Adipocyte (in vitro differentiated cells): Measurements from ENCODE around the gene RPL10.
"Not testable (repeated sequence)": the region's sequence is repeated elsewhere in the genome, so short reads cannot be mapped to it uniquely, and the experiment has no call there.

Experiments
- DNase-seq: peaks from one replicate; pipeline ENCODE4 v3.0.0-alpha.2; 2015; ENCODE audit warnings: low read depth
- H3K27me3 ChIP-seq: replicated peaks from 2 replicates; pipeline ENCODE4 v1.7.0; 2013; ENCODE audit warnings: mild to moderate bottlenecking, low read length, moderate library complexity; ENCODE audit not compliant: control insufficient read depth, insufficient read depth
- H3K36me3 ChIP-seq: 2 replicates; pipeline ENCODE4 v1.7.0; 2013; ENCODE audit warnings: low read length, mild to moderate bottlenecking, moderate library complexity; ENCODE audit not compliant: control insufficient read depth, insufficient read depth, severe bottlenecking
- H3K4me1 ChIP-seq: 2 replicates; pipeline ENCODE4 v1.7.0; 2013; ENCODE audit warnings: mild to moderate bottlenecking, low read length, moderate library complexity; ENCODE audit not compliant: control insufficient read depth, insufficient read depth
- H3K4me3 ChIP-seq: 2 replicates; pipeline ENCODE4 v1.7.0; 2013; ENCODE audit warnings: mild to moderate bottlenecking, low read length, moderate library complexity
- H3K9ac ChIP-seq: 2 replicates; pipeline ENCODE4 v1.7.0; 2013; ENCODE audit warnings: mild to moderate bottlenecking, low read length, moderate library complexity
- H3K9me3 ChIP-seq: 2 replicates; pipeline ENCODE4 v1.7.0; 2013; ENCODE audit warnings: mild to moderate bottlenecking, low read length, moderate library complexity; ENCODE audit not compliant: control insufficient read depth

The RPL10 gene

DNA sequence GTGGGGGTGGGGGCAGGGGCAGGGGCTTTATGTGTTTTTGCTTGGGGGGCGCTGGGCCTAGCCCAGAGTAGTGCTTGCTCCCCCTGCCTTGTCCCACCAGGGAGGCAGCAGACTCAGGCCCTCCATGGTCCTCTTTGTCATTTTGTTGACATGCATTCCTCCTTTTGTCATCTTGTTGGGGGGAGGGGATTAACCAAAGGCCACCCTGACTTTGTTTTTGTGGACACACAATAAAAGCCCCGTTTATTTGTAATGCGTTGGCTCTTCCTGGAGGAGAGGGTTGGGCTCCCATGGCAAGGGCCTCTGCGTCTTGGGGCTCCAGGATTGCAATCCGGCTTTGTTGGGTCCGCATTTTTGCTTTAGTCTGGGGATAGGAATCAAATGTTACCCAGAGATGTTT, 16.9 kb upstream of the RPL10 start:
- Histone ChIP-seq H3K9me3 (no peaks in the 10 kb centered on the region), H3K27me3 (no peaks in the 10 kb centered on the region), H3K36me3 (peaks cover 2% of the 10 kb centered on the region), H3K9ac (no peak overlapping the region), H3K4me1 (peaks cover 10% of the 10 kb centered on the region), H3K4me3 (no peak overlapping the region)
- DNase-seq, result no peak

DNA sequence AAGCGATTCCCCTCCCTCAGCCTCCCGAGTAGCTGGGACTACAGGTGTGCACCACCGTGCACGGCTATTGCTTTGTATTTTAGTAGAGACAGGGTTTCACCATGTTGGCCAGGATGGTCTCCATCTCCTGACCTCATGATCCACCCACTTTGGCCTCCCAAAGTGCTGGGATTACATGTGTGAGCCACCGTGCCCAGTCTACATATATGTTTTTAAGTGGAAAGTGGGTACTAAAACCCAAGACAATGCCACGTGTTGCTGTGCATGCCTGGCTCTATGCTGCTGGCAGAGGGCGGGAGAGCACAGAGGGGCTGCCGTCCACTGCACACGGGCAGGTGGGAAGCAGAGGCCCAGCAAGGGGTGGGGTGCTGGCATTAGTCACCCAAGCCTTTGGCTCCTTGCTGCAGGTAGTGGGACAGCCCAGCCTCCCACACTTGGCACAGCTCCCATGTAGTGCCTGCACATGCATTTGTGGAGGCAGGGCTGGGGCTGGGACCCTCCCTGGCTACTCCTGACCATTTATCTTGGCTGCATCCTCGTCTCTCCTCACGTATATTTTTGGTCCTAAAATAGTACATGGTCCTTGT, 15.6 kb upstream of the RPL10 start:
- DNase-seq, result no peak
- H3K4me3 ChIP-seq, result no peak overlapping the region
- no peak overlapping the region for H3K9ac ChIP-seq
- H3K36me3 ChIP-seq, result peaks cover 2% of the 10 kb centered on the region
- H3K4me1 ChIP-seq, result peaks cover 7% of the 10 kb centered on the region
- no peaks in the 10 kb centered on the region for H3K27me3 ChIP-seq
- H3K9me3 ChIP-seq, result no peaks in the 10 kb centered on the region

DNA sequence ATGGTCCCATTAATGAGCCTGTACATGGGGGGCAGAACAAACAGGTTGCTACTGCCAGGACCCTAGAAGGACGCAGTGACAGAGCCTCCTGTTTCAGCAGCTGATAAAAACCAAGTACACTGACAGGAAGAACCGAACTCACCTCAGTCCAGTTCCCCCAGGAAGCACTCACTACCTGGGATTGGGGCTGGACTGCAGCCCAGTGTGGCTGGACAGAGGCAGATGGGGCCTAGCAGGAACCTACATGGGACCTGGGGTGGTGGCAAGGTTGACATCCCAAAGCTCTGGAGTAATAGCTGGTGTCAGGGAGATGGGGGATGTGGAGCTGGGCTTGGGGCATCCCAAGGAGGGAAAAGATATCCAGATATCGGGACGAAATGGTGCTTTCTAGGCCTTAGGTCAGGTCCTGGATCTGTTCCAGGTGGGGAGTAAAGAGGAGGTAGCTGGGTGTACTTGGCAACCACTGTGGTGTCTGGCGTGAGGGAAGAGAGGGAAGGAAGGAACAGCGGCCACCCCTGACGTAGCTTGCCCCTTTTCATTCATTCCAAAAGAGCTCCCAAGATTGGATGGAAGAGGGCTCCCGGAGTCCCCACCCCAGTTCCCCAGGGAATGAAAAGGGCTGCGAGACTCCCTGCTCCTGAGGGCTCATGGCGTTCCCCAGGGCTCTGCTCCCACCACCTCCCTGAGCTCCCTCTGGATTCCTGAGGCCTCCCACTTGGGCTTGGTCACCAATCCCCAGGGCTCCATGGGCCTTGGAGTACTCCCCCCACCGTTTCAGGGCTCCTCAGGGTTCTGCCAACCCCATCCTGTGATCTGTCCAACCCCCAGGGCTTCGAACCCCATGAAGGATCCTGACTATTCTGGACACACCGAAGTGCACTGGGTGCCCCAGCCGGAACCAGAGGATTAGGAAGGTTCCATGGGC, 14.6 kb upstream of the RPL10 start:
- no peak overlapping the region for H3K9ac ChIP-seq
- H3K4me1 ChIP-seq, result peaks cover 4% of the 10 kb centered on the region
- no peaks in the 10 kb centered on the region for H3K27me3 ChIP-seq
- H3K9me3 ChIP-seq, result no peaks in the 10 kb centered on the region
- H3K36me3 ChIP-seq, result peaks cover 2% of the 10 kb centered on the region
- DNase-seq, result no peak
- H3K4me3 ChIP-seq, result no peak overlapping the region

DNA sequence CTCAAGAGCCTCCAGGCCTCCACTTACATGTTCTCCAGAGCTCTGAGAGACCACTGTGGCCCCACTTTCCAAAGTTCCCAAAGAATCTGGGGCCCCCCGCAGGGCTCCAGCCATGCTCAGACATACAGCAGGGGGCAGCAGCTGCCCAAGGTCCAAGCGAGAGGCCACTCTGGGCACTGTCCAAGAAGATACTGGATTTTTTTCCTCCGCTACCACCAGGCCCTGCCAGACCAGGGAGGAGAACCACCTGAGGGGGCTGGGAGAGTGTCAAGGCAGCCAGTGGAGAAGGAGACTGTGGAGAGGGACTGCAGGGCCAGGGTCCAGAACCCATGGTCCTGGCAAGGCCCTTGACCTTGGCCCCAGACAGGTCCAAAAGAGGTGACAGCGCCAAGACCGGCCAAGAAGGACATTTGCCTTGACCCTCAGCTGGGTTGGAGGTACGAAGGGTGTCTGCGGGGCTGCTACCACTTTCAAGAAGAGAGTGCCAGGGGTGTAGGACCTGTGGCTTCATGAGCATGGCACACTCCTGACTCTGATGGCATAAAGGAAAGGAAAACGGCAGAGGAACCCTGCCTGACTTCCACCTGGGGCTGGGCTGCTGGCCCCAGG, 13.8 kb upstream of the RPL10 start:
- Histone ChIP-seq H3K9ac (no peak overlapping the region), H3K4me3 (no peak overlapping the region), H3K27me3 (no peaks in the 10 kb centered on the region), H3K36me3 (peaks cover 2% of the 10 kb centered on the region), H3K4me1 (peaks cover 4% of the 10 kb centered on the region), H3K9me3 (no peaks in the 10 kb centered on the region)
- DNase-seq, result no peak

DNA sequence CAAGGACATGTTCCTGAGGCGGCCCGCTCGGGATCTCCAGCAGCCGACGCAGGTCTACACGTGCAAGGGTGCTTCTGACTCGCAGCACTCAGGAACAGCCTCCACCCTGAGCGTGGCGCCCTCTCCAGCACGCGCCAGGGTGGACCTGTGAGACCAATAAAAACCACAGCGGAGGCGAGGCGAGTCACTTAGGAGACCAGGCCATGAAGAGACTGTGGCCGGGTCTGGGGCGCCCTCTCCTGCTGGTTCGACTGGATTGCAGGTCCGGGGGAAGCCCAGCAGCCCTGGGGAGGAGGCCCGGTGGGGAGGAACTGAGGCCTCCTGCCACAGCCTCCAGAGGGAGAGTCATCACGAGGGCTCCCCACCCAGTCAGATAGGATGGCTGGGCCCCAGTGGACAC, 10.1 kb upstream of the RPL10 start:
- not testable (repeated sequence) for H3K27me3 ChIP-seq, H3K4me1 ChIP-seq, DNase-seq, H3K36me3 ChIP-seq, H3K9me3 ChIP-seq, H3K4me3 ChIP-seq, H3K9ac ChIP-seq

DNA sequence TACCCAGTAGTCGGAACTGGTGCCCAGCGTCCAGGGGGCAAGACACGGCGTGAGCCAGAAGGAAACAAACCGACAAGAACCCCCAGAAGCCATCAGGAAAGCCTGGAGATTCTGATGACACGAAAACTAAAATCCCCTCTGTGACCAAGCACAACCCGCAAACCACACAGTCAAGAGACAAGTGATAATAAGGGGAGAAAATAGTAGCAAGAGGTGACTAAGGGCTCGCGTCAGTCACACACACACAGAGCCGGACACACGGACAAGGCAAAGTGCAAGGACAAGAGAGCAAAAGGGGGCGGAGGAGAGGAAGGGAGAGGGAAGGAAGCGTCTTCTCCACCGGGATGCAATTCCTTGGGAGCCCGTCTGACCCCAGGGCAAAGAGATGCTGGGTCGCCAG, 9.5 kb upstream of the RPL10 start:
- H3K9ac ChIP-seq, H3K4me1 ChIP-seq, H3K4me3 ChIP-seq, H3K9me3 ChIP-seq, H3K36me3 ChIP-seq, H3K27me3 ChIP-seq, DNase-seq: not testable (repeated sequence)

DNA sequence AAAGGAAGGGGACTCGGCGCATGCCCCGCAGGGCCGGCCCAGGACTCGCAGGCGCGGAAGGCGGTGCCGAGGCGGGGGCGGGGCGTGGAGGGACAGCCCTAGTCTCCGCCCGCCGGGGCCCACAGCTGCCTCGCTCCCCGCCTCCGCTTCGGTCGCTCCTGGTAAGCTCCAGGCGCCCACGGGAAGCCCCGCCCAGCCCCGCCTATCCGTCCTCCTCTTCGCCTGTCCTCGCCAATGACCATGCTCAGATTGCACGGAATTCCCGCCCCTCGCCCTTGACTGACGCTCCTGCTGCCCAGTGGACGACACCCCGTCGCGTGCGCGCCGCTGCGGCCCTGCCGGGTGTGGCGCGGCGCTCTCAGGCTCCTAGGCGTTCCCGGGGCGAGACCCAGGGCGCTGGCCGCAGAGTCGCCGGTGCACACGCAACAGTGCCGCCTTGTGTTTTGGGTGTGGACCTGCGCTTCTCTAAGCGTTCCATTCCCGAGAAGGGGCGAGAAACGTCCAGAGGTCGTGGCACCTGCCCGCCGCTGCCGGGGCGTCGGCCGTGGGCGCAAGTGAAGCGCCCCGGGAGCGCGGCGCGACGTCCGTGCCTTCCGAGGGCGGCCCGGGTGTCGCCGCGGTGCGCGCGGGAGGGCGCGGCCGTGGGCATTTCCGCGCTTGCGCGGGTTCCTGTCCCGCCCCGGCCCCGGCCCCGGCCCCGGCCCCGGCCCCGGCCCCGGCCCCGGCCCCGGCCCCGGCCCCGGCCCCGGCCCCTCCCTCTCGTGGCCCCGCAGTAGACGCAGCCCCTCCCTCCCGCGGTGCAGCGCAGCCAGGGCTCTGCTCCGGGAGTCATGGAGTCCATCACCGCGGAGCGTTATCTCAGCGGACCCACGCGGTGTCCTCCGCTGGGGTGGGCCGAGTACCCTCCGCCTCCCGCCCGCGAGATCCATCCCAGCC, 8.1 kb upstream of the RPL10 start:
- DNase-seq, H3K4me3 ChIP-seq: not testable (repeated sequence)

DNA sequence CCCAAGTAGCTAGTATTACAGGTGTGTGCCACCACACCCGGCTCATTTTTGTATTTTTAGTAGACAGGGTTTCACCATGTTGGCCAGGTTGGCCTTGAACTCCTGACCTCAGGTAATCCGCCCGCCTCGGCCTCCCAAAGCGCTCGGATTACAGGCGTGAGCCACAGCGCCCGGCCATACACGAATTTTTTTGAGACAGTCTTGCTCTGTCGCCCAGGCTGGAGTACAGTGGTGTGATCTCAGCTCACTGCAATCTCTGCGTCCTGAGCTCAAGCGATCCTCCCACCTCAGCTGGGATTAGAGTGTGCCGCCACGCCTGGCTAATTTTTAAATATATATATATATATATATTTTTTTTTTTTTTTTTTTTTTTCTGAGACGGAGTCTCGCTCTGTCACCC, 1.8 kb upstream of the RPL10 start:
- H3K9ac ChIP-seq, H3K9me3 ChIP-seq, H3K4me1 ChIP-seq, H3K27me3 ChIP-seq, DNase-seq, H3K4me3 ChIP-seq: not testable (repeated sequence)
- peaks cover 26% of the 10 kb centered on the region for H3K36me3 ChIP-seq

More for the DNA sequence above, 8.1 kb upstream of the RPL10 start:
- not testable (repeated sequence) for H3K36me3 ChIP-seq, H3K9ac ChIP-seq, H3K9me3 ChIP-seq, H3K27me3 ChIP-seq, H3K4me1 ChIP-seq

DNA sequence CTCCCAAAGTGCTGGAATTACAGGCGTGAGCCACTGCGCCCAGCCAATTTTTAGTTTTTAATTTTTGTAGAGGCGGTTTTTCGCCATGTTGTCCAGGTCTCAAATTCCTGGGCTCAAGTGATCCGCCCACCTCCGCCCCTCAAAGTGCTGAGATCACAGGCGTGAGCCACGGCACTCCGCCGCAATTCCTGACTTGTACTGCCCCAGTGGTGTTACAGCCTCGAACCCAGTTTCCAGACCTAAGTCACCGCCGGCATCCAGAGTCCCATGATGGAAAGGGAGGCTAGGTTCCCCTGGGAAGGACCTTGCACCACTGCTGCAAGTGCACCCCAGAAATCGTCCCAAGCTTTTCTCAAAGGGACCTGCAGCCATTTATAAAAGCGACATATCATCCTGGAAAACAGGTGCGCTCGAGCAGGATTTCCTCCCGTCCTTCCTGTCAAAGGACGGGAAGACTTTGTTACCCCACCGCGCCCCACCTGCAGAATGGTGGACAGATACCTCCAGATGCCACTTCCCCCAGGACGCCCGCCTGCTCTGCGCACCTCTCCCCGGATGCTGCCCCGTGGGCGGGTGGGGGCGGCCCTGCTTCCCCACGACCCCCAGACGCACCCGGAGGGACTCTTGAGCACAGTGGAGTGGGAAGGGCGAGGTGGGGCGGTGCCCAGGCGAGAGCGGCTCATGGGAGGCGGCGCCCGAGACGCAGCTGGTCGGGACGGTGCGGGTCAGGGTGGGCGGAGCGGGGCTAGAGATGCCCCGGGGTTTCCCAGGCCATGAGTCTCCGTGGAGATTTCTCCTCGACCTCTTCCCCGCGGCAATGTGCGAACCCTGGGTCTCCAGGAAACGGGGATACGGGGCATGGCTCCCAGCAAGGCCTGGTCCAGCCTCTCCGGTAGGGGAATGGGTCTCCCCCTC, 947 bp upstream of the RPL10 start:
- DNase-seq, result peak; percentile 71
- Histone ChIP-seq H3K9me3 (no peaks in the 10 kb centered on the region), H3K4me1 (peaks cover 3% of the 10 kb centered on the region), H3K36me3 (peaks cover 26% of the 10 kb centered on the region), H3K9ac (peak overlapping the region; percentile 100), H3K27me3 (no peaks in the 10 kb centered on the region), H3K4me3 (peak overlapping the region; percentile 89)
